Measurements from ENCODE around the gene VTCN1.
A peak's percentile ranks its signal among the peaks of the same experiment; 100 is the strongest.

Gene VTCN1

DNA sequence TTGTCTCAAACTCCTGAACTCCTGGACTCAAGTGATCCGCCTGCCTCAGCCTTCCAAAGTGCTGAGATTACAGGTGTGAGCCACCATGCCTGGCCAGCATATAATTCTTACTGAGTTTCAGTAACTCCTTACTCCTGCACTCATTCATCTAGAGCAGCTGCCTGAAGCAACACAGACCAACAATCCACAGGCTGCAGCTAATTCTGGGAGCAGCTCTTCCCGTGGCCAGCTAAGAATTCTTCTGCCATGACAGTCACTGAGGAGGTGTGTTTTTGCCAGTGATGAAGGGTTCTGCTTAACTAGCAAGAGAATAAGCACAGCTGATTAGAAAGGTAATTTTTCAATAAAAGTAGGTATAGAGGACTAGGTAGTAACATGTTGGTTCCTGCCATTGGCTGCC, 5.4 kb downstream of the VTCN1 start:
- DNase-seq: no peak

- no peak for DNase-seq
Observed at GRCh38 chr1:117201808-117202207, 8.9 kb downstream of the VTCN1 start.

GRCh38 chr1:117198097-117198496, 12.6 kb downstream of the VTCN1 start:
- DNase-seq: no peak

- no peak for DNase-seq
Observed at GRCh38 chr1:117189726-117190125, 21.0 kb downstream of the VTCN1 start.

GRCh38 chr1:117188816-117189437, 21.8 kb downstream of the VTCN1 start:
- DNase-seq: no peak

DNA sequence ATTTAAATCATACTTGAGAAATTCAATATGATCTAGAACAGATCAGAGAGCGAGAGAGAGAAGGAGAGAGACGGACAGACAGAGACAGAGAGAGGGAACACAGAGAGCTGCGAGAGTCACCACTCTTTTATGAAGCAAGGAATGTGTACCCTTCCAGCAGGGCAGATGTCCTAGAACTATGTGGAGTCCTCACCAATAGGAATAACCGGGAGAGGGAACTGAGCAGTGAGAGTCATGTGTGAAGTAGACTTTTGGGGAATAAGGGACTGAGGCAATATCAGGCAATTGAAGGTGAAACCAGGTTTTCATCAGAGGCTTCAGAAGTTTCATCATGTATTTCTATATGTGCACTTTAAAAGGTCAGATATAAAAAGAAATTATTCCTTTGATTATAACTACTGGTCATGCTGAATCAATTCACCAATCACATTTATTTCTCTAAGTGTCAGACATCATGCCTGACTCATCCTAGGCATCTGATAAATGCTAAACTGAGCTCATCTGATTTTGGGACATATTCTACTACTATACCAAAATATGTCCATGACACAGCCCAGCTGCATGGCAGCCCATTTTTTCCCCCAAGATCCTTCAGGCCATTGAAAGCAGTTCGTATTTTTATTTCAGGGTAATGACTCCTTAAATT, 22.4 kb downstream of the VTCN1 start:
- no peak for DNase-seq

- no peak for DNase-seq
Observed at GRCh38 chr1:117183112-117183511, 27.6 kb downstream of the VTCN1 start.

GRCh38 chr1:117182319-117182718, 28.4 kb downstream of the VTCN1 start:
- DNase-seq: no peak

GRCh38 chr1:117181630-117182041, 29.1 kb downstream of the VTCN1 start:
- DNase-seq: no peak

DNA sequence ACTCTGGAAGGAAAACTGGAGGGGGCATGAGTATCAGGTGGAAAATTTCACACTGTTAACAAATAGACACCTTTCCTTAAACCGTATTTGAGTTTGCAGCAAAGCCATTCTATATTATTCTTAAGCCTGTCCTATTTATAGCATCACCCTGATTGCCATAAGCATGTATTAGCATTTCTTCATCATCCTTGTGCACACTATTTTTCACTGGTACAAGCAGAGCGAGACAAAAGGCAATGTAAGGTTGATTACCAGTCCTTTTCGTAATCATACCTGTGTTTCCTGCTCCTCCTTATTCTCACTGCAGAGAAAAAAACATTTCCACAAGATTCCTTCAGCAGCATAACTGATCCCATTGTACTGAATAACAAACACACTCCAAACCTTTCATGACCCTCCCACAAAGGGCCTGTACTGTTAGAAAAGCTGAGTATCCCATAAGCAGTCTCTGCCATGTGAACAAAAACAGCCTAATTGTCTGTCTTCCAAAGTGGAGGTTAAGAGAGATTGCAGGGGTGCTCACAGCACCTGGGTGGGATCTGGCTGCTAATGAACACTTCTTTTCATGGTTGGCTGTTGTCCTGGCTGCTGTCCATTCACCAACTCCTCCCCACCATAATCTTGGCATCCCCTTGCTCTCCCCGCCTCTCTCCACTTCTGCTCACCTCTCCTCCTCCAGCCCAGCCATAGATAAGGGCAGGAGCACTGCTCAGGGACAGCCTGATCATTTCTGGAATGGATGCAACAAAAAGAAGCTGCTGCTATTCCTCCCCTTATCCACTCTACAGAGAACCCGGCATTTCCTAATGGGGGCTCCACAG, 30.4 kb downstream of the VTCN1 start:
- DNase-seq: no peak

DNA sequence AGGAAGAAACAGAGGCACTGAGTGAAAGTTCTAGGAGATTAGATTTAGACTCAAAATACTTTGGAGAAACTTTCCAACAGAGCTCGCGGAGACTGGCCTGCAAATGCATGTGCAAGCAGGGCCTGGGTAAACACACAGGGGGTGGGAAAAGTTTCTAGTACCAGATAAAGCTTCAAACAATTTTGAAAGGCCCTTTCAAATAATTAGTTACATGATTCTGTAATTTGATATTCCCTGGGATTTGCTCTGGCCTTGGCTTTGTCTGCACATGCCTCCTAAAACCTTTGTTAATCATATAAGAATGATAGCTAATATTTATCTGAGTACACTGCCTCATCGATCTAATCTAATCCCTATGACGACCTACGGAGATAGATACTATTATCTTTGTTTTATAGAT, 31.3 kb downstream of the VTCN1 start:
- DNase-seq: peak; percentile 81

DNA sequence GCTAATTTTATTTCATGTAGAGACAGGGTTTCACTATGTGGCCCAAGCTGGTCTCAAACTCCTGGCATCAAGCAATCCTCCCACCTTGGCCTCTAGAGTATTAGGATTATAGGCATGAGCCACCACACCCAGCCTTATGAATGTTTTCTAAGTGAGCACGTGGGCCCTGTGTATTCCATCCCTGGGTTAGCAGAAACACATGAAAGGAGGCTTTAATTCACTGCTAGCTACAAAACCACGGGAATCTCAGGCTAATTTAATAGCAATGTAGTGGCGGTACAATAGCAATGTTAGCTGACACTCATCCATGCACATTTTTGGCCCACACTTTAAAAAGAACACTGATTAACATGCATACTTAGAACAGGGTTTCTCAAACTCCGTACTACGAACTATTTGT, 32.0 kb downstream of the VTCN1 start:
- no peak for DNase-seq

DNA sequence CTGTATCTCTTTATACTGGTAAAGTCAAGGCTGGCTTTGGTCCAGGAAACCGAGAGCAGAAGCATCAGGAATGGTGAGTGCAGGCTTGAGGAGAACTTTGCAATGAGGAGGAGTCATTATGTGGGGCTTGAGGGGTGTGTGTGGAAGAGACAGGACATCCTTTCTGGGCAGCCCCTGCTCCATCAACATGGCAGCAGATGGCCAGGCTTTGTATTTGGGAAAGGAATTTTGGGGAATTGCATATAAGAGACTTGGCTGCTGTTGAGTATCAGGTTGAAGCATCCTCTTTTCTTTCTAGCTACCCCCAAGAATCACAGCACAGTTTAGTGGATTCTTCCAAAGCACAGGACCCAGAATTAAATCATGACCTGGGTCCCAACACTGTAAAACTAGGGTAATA, 33.4 kb downstream of the VTCN1 start:
- DNase-seq: no peak

DNA sequence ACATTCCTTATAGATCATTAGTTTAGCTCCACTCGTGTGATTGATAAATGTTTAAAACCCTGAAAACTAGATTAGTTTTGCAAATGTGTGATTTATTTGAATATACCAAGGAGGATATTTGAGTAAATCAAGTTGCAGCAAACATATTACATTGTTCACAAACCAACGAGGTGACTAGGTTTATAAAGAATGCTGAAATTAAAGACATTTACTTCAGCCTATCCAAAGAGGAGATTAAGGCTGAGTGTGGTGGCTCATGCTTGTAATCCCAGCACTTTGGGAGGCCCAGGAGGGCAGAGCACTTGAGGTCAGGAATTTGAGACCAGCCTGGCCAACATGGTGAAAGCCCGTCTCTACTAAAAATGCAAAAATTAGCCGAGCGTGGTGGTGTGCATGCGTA, 34.1 kb downstream of the VTCN1 start:
- no peak for DNase-seq

DNA sequence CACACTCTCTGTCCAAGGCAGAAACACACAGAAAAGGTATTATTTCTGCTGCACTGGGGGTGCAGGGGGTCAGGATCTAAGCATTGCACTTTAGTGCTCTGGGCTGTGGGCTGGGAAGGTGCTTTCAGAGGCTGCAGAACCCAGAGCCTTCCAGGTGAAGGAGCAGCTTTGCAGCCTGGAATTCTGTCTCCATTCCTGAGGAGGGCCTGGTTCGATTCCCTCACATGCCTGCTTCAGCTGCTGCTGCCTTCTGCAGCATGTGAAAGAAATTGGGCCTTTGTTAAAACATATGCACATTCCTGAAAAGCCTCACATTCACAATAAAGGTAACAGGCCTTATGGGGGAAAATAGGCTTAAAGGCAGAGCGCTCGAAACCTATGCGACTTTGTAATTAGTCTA, 35.9 kb downstream of the VTCN1 start:
- no peak for DNase-seq

DNA sequence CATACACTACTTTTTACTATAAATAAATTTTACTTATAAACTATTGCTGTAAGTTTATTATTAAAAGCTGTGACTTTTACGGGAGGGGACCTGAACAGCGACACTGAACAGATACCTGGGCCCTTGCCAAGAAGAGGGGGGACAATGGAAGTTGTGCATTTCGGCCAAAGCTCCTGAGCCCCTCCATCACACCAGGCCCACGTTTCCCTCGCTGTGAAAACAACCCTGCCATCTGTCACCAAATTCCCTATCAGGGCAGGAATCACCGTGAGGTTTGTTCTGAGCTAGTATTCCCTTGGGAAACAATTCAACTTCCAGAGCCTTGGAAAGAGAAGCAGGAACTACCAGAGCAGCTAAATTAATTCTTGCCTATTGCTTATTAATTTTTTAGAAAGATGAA, 37.0 kb downstream of the VTCN1 start:
- DNase-seq: no peak

- no peak for DNase-seq
Observed at GRCh38 chr1:117173006-117173405, 37.7 kb downstream of the VTCN1 start.

DNA sequence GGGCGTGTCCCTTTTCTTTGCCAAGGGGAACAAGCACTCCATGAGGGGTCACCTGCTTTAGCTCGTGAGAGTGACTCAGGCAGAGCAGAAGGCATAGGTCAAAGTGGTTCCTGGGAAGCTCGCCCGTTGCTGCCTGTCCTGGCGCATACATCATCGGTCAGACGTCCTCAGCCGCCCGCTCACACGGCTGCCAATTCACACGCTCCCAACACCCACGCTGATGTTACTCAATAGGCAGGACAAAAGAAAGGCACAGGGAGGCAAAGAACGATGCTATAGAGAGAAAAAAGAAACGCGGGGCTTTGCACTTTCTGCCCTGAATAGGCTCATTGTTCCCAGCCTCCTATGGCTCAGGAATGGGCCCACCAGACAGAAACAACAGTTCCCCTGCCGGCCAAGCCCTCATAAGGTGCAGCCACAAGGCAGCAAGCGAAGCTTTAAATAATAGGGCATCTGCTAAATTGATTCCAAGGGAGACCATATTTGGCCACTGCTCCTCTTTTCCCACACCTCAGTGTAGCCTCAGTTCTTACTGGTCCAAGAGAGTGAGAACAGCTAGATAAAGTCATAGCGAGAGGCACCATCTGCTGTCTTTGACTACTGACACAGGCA, 38.7 kb downstream of the VTCN1 start:
- DNase-seq: no peak

DNA sequence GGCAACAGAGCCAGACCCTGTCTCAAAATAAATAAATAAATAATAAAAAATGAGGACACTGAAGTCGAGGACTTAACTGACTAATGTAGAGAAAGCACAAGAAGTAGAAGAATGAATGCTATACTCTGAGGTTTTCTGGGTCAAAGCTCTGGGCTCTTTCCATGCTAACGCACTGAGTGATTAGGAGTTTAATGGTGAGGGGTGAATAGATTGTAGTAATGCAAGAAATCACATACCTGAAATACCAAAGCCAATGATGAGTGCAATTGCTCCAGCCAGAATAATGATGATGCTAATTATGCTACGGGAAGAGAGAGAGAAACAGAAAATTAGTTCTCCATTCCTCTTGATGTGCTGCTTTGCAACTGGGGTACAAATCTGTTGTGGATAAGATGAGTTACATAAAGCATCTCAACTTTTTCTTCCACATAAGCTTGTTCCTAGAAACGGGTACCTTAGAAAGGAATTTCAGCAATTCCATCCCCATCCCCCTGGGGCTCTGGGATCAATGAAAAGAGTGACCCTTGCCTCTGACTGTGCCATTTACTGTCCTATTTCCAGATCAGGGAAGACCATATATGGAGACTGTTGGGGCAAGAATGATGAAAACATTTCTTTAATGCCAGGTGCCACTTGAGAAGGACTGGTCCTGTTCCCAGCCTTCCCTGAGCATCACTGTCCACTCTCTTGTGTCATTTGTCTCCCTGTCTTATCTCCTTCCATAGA, 40.7 kb downstream of the VTCN1 start:
- no peak for DNase-seq

DNA sequence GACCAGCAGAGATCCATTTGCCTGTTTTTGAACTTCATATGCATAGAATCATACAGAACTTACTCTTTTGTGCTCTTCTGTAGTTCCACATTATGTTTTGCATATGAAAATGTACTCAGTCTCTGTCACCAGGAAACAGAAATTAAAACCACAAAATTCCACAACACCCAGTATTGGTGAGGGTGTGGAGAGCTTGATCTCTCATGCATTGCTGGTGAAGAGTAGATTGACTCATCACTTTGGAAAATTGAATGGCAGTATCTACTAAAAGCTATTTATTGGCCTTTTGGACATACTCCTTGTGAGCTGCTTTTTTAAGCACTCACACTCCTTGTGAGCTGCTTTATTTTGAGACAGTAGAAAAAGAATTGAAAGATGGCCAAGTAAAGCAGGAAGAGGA, 43.3 kb downstream of the VTCN1 start:
- no peak for DNase-seq

DNA sequence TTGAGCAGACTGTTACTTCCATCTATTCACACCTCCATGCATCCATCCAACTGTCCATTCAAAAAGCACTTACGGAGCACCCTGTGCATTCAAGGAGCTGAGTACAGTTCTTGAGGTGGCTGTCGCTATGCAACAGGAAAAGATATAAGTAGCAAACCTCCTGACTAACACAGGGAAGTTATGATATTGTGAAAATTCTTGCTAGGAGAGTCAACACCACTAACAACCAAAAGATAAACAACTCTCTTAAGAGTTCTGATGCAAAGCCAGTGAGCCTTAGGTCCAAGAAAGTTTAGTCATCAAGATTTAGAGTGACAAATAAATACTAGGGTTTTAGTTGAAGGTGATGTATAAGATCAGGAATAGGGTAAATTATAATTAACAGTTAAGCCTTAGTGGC, 44.7 kb downstream of the VTCN1 start:
- no peak for DNase-seq

GRCh38 chr1:117164209-117164608, 46.5 kb downstream of the VTCN1 start:
- no peak for DNase-seq

DNA sequence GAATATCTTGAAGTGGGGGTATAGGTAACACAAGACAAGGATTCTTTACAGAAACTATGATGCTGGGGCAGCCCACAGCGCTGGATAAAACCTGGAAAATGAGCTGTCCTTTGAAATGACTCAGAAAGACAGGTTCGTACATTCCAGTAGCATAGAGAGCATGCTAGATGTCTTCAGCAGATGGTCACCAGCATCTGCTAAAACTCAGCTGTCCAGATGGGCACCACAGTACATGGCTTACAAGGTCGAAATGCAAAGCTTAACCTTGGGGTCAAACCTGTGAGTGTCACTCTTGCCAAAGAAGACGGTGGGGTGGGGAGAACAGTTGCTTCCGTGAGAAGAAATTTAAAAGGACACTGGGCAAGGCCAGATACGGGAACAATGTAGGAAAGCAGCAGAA, 47.9 kb downstream of the VTCN1 start:
- DNase-seq: no peak

Measured in NCI-H146 (cell line).